SH-SY5Y (cell line): ENCODE measurements around the gene PRKAR2A.

ENCODE experiments used
- GATA2 ChIP-seq: IDR thresholded peaks from 2 replicates; pipeline ENCODE4 v1.6.1; 2011; ENCODE audit warnings: mild to moderate bottlenecking, low read depth, low read length
- GATA3 ChIP-seq: IDR thresholded peaks from 2 replicates; pipeline ENCODE4 v1.6.1; 2011; ENCODE audit warnings: low read depth, mild to moderate bottlenecking, low read length, moderate library complexity

Gene PRKAR2A

DNA sequence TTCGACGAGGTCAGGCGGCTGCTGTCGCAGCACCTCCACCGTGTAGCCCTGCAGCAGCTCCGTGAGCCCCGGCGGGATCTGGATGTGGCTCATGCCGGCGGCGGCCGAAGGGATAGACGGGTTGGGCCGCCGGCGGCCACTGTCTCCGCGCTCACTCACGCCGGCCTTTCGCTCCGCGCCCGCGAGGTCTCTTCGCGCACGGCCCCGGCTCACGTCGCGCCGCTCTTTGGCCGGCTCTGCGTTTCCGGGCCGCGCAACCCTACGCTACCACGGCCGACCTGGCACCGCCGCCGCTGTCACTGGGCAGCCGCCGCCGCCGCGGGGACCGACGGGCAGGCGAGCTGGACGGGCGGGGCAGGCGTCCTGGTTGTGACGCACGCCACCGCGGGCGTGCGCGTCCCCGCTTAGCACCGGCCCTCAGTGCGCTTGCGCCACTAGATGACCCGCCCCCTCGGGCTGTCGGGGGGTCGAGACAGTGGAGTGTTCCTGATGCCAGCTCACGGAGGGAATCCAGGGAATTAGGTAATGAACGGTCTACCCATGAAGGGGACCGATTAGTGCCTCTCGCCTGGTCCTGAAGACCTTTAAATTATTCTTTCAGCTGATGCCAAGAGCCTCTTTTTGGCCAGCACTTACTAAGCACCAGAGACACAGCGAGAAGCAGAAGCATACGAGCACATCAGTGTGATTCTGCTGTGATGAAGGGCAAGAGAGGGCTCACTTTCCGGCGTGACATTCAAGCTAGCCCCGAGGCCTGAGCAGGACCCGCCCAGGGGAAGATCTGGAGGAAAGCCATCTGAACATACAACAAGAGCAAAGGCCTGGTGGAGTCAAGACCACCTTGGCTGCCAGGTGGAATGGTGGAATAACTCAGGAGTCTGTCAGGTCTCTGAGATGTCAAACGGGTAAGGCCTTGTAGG, at the start of gene PRKAR2A:
PRKAR2A (minus strand) TSS at position 371 of the 920 bp plus-strand sequence; CDS start at position 93, 278 bp downstream.
- TF ChIP-seq GATA3 (no peak), GATA2 (no peak)

DNA sequence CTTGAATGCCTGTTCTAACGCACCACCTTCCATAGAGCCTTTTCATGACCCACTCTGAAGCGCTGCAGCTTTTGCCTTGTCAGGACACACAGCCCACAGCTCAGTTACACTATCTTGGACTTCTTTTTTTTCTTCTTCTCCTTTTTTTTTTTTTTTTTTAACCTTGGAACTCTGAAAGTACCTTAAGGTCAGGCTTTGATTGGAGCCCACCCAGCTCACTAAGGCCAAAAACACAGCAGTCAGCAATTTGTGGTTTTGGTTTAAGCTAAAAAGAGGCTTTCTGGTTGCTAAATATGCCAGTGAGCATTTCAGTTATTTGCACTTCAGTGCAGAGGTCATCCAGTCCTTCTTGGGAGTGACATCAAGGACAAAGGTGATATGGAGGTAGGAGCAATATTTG, 49.3 kb upstream of the PRKAR2A start:
- TF ChIP-seq GATA3 (no peak), GATA2 (no peak)

DNA sequence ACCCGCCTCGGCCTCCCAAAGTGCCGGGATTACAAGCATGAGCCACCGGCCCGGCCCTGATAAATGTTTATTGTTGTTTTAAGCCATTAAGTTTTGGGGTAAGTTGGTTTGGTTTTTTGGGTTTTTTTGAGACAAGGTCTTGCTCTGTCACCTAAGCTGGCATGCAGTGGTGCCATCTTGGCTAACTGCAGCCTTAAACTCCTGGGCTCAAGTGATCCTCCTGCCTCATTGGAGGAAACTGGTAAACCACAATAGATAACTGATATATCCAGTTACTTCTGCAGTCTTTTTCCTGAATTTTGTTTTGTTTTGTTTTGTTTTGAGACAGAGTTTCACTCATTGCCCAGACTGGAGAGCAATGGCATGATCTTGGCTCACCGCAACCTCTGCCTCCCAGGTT, 46.8 kb upstream of the PRKAR2A start:
- no peak for TF ChIP-seq GATA3
- no peak for TF ChIP-seq GATA2

DNA sequence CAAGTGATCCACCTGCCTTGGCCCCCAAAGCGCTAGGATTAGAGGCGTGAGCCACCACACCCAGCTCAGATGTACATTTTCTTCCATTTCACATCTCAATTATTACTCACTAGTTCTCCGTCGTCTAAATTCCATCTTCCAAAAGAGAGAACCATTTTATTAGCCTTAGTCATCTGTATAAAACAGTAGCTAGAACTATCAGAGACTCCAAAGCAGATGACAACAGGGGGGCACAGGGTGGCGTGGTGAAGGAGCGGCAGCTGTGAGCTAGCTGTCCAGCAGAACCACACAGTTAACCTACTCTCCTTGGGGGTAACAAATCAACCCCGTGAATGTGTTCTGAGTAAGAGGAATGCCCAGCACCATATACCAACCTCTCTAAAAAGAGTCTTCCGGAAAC, 43.9 kb upstream of the PRKAR2A start:
- TF ChIP-seq GATA2 (no peak), GATA3 (no peak)

DNA sequence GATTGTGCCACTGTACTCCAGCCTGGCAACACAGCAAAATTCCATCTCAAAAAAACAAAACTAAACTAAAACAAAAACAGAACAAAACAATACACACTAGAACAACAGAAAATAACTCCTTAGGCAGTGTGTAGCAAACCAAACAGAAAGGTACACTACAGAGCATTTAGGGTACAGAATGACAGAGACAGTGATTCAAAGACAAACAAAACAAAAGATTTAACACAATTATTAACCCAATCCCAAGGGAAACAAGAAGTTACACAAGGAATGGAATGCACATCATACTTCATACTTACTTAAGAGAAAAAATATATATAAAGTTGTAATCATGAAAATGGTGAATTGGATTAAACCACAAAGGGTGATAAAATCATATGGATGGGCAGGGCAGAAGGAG, 38.1 kb upstream of the PRKAR2A start:
- no peak for TF ChIP-seq GATA3
- no peak for TF ChIP-seq GATA2

DNA sequence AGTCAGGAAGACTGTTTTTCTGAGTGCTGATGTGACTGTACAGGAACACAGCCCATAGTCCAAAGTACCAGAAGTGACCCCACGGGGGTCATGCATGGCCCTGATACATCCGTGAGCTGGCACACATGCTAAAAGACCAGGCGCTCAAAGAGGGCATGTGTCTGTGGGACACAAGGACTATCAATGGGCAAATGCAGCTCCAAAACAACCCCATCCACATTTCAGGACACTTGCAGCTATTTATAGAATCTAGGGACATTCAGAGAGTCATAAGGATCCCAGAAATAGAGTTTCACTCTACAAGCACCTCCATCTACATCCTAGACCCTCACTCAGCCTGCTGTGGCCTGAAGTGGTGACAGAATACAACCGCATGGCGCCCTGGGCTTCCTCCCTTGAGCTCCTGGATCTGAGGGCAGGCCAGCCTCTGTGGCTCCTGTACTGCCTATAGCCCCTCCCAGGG, 34.0 kb upstream of the PRKAR2A start:
- TF ChIP-seq GATA2 (no peak), GATA3 (no peak)

DNA sequence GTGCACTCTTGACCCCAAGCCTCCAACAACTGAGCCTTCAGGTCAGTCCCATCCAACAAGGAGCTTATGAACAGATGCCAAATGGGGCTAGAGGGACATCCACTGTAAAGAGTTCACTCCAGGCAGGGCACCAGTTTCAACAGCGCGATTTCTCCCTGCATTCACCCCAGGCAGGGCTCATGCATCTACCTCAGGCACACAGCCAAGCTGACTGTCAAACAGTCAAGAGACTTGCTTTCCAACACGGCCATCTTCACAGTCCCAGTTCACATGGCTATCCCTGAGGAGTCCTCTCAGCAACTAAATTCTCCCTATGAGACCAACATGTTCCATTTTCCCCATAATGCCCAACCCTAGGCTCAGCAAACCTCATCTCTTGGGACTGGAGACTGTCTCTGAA, 33.3 kb upstream of the PRKAR2A start:
- no peak for TF ChIP-seq GATA2

DNA sequence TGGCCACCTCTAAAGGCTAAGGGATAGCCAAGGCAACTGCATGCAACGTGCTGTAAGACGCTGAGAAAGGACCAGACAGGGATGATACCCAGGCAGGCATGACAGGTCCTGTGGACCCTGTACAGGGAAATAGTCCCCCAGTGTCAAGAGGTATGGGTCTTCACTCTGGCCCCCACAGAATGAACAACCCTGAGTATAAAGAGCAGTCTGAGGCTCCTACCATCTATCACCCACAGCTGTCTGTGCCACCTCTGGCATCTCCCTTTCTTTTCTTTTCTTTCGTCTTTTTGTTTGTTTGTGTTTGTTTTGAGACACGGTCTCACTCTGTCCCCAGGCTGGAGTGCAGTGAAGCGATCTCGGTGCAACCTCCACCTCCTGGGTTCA, 32.3 kb upstream of the PRKAR2A start:
- TF ChIP-seq GATA3 = no peak
- no peak for TF ChIP-seq GATA2

DNA sequence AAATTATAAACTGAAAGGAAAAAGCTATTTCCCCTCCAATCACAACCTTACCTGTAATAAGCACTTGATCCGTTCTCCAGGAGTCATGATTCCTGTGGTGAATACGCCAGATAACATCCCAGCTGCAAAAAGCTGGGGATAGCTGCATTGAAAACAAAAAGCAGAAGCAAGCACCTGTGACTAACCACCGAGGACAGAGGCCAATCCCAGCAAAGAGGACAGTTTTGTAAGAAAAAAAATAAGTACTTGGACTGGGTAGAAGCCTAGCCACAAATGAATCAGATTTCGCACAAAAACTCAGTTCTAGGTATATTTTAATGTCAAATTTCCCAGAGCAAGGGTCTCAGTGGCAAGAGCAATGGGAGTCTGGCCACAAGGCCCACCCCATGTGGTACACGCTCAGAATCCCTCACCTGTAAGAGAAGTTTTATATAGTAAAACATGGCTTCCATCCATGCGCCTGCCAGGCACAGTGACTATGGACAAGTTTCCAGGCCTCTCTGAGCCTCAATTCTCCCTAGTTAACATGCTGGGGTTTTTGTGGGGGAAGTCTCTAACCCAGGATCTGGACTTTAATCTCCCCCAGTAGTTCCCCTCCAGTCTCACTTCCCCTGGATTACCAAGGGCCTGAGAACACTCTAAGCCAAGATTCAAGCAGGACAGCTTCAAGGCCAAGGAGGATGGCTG, 31.8 kb upstream of the PRKAR2A start:
- no peak for TF ChIP-seq GATA3
- TF ChIP-seq GATA2 = no peak

DNA sequence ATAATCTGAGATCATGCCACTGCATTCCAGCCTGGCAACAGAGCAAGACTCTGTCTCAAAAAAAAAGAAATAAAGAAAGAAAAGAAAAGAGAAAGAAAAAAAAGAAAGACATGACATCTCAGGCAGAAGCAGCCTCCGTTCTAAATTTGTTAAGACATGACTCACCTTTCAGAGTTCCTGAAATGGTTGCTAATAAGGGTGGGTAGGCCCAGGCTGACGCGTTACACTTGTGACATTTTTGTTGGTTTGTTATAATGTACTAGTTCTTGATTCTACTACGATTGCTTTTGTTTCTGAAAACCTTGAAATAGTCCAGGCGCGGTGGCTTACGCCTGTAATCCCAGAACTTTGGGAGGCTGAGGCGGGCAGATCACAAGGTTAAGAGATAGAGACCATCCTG, 30.0 kb upstream of the PRKAR2A start:
- no peak for TF ChIP-seq GATA2
- no peak for TF ChIP-seq GATA3

DNA sequence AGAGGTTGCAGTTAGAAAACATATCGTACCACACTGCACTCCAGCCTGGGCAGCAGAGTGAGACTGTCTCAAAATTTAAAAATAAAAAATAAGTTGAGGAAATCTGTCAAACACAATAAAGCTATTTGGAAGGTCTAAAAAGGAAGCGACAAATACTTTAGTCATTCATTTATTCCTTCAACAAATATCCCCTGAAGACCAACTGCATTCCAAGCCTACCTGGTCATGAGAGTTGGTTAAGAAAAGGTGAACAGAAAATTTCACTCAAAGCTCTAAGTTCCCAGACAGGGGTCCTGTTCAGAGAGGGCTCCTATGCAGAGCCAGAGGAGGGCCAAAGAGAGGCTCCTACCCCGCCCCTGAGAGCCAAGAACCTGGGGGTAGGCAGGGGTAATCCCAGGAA, 15.4 kb upstream of the PRKAR2A start:
- no peak for TF ChIP-seq GATA2
- no peak for TF ChIP-seq GATA3

DNA sequence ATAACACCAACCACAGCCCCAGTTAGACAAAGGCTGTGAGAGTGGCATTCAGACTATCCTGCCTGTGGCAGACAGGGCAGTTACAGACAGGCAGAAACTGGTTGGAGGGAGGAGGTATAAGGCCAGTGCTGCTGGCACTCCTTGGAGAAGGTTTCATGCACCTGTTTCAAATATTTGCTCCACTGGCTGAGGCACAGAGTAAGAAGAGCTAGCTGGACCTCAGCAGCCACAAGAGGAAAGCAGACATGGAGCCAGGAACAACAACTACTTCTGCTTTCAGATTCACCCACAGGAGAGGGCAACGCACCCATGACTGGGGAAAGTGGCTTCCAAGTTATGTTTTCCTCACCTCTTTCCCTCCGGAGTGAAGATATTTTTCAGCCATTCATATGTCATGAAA, 11.5 kb upstream of the PRKAR2A start:
- no peak for TF ChIP-seq GATA3
- no peak for TF ChIP-seq GATA2

DNA sequence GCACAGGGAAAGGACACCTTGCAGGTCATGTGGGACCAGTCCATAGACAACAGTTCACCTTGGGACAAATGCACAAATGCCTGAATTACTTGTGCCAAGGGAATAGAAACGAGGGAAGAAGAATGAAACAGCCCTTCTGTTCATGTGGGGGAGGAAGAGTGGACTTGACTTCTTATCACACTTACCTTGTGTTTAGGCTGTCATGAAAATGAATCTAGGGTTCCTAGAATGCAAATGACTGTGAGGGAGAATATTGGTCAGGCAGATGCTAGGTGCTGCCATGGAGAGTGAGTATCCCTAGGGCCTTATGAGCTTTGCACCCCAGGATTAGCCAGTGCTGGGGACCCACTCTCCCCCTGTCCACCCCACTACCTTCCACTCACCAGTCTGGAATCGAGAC, 11.0 kb upstream of the PRKAR2A start:
- TF ChIP-seq GATA2 = no peak
- TF ChIP-seq GATA3 = no peak

DNA sequence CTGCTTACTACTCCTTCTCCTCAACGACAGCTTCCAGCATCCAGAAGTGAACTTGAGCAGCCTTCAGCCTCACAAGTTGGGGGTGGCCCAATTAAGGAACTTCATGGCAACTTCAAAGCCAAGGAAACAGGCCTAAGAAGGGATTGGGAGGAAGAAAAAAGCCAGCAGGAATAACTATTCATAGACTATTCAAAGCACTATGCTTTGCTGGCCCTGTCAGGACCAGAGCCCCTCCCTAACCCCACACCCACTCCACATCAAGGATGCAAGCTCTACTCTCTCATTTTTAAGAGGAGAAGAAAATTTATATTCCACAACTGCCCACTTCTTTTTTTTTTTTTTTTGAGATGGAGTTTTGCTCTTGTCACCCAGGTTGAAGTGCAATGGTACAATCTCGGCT, 10.0 kb upstream of the PRKAR2A start:
- TF ChIP-seq GATA2 (no peak), GATA3 (no peak)

DNA sequence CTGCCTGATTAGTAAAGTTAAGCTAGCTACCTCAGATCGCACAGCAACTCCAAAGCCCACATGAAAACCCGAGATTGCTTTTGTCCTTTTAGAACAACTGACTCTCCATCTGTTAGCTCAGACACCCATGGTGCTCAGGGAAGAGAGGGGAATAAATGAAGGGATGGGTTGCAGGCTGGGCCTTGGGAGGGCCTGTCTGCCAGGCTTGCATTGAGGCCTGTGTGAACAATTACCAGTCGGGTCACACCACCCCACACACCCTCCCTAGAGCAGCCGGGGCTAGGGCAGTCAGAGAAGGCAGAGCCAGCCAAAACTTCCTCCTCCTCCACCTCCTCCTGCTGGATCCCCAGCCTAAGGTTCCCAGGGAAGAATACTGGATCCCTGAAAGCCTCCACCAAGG, 8.8 kb upstream of the PRKAR2A start:
- no peak for TF ChIP-seq GATA2
- no peak for TF ChIP-seq GATA3
